ENCODE data around the gene NIPAL4.

- TF ChIP-seq ZNF521 (tag by site-specific recombination; IDR thresholded peaks at IDR 0.05) (no peak), CTCF (tag by site-specific recombination; IDR thresholded peaks at IDR 0.05) (no peak), YY1 (tag by site-specific recombination; IDR thresholded peaks at IDR 0.05) (no peak), ZNF513 (tag by site-specific recombination; IDR thresholded peaks at IDR 0.05) (no peak), ZNF112 (tag by site-specific recombination; IDR thresholded peaks at IDR 0.05) (no peak), KLF9 (tag by site-specific recombination; IDR thresholded peaks at IDR 0.05; ENCODE audit: low read depth) (no peak), ATF2 (tag by site-specific recombination; IDR thresholded peaks at IDR 0.05; ENCODE audit: low read depth) (no peak), YY2 (tag by site-specific recombination; IDR thresholded peaks at IDR 0.05) (no peak), ZNF580 (tag by site-specific recombination; IDR thresholded peaks at IDR 0.05) (no peak), ZBTB20 (tag by site-specific recombination; IDR thresholded peaks at IDR 0.05) (no peak), ZBTB7A (tag by site-specific recombination; IDR thresholded peaks at IDR 0.05; ENCODE audit: low read depth) (no peak)
These were observed 17.9 kb downstream of the NIPAL4 start for GRCh38 chr5:157477814-157478494.
